HG02852 (cell line): Measurements from ENCODE around the gene DLG2.
"Not testable (repeated sequence)": the region's sequence is repeated elsewhere in the genome, so short reads cannot be mapped to it uniquely, and the experiment has no call there.

Experiments used
- ATAC-seq: cut with Tn5 transposase; IDR thresholded peaks from one replicate; pipeline ENCODE4 v1.9.1; 2021; ENCODE audit warnings: mild to moderate bottlenecking, moderate library complexity; ENCODE audit not compliant: unreplicated experiment

The DLG2 gene

DNA sequence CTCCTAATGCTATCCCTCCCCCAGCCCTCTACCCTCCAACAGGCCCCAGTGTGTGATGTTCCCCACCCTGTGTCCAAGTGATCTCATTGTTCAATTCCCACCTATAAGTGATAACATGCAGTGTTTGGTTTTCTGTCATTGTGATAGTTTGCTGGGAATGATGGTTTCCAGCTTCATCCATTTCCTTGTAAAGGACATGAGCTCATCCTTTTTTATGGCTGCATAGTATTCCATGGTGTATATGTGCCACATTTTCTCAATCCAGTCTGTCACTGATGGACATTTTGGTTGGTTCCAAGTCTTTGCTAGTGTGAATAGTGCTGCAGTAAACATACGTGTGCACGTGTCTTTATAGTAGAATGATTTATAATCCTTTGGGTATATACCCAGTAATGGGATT is 277.6 kb downstream of the DLG2 start:
- not testable (repeated sequence) for ATAC-seq

DNA sequence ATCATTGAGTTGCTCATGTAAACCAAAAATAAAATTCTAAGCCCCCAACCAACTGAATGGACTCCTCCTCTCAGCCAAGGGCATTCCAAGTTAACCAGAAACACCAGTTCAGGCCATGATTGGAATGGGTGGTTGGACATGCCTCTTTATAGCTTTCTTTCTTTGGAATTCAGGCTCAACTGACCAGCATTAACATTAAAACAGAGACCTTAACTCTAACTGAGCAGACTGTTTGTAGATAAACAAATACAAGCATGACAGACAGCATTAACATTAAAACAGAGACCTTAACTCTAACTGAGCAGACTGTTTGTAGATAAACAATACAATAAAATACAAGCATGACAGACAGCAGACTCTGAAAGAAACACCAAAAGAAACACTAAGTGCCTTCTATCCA is 278.2 kb downstream of the DLG2 start:
- ATAC-seq = no peak

GRCh38 chr11:85347291-85347690 is 279.9 kb downstream of the DLG2 start:
- ATAC-seq = no peak

DNA sequence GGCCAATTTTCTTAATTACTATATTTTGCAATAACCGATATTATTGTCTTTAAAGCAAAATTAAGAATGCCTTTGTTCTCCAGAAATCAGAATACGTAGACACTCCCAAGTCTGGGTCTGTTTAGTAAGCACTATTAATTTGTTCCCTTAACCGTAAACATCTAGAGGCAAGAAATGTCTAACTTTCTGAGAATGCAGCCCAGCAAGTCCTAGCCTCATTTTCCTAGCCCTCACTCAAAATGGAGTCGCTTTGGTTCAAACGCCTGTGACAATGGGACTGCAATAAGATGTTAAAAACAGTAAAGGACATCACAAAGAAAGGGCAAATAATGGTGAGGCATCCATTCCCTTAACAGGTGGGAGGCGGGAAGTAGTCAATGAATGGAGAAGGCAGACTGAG is 280.7 kb downstream of the DLG2 start:
- no peak for ATAC-seq

DNA sequence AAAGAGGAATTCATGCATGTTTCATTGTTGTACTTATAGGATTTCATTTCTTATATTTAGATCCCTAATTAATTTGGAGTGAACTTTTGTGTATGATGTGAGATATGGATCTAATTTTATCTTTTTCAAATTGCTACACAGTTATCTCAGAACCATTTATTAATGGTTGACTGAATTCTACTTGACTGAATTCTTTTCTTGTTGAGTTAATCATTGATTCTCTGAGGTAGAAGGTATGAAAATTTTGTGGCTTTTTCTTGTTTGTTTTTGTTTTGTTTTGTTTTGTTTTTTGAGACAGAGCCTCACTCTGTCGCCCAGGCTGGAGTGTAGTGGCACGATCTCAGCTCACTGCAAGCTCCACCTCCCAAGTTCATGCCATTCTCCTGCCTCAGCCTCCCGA is 286.3 kb downstream of the DLG2 start:
- not testable (repeated sequence) for ATAC-seq

GRCh38 chr11:85318573-85318972 is 308.6 kb downstream of the DLG2 start:
- no peak for ATAC-seq

DNA sequence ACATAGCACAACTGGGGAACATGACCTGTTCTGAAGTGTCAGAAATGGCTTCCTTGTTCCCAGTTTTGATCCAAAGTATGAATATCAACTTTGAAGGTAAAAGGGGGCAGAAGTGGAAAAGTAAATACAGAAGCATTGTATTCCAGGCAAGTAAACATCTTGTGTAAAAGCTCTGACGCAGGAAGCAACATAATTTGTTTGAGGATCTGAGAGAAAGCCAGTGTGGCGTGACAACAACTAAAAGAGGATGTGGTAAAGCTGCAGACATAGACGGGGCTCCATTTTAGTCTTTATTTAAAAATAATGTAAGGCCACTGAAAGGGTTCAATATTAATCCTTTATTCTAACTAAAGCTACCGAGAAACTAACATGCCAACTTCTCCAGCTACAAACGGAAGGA is 310.2 kb downstream of the DLG2 start:
- ATAC-seq = peak; percentile 99

DNA sequence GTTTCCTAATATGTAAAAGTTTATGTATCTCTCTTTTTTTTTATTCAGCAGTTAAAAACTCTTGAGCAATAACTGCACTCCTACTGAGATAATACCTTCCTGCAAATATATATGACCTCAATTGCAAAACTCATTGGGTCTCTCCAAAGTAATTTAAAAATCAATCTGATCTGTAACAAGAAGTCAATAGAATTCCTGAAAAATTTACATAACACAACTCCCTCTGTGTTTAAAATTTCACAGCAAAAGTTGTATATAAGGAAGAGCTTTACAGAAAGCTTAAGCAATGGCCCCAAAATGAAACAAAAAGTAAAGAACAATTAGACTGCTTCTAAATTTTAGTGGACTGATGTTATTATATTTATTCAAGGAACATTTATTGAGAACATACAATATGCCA is 313.4 kb downstream of the DLG2 start:
- no peak for ATAC-seq

DNA sequence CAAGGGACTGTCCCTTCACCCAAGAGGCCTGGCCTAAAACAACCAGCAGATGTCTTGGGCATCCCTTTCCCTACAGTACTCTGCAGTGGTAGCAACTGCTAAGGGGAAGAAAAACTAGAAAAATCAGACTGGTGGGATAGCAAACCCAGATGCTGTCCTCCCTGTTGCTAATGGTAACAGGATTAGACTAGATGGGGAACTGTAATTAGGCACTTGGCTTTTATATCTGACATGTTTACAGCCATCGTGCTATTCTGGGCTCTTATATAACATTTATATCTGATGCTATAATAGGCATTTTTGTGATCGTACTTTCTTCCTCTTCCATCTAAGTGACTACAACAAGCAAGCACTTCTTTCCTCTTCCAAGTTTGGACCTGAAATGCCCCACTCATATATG is 316.7 kb downstream of the DLG2 start:
- ATAC-seq = no peak

- ATAC-seq = no peak
These were observed 319.8 kb downstream of the DLG2 start for GRCh38 chr11:85307366-85307765.

DNA sequence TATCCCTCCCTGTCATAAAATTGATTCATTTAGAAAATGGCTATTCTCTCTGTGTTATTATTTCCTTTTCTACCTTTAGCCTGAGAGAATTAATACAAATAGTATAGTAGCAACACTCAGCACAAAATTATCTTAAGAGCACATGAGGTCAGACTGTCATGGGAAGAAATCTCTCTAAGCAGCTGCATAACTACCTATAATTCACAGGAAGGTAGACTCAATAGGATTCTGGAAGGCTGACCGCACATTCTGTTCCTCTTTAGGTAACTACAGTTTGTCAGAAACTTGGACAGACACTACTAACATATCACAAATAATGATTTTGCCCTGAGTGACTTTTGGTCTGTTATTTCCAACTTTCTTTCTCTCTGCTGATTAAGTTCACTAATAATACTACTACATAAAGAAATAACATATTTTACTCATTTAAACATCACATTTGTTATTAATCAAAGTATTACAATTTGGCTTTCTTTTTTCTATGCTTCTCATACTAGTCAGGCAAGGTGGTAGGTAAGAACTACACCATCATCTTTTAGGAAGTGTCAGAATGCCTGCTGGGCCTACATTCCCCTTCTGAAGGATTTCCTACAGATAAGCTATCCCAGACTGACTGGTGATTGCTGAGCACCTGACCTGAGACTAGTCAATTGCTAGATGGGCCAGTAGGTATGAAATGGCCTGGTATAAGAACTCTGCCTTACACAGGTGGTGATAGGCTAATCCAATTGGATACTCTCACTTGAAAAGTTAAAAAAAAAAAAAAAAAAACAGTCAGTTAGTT is 325.1 kb downstream of the DLG2 start:
- no peak for ATAC-seq

DNA sequence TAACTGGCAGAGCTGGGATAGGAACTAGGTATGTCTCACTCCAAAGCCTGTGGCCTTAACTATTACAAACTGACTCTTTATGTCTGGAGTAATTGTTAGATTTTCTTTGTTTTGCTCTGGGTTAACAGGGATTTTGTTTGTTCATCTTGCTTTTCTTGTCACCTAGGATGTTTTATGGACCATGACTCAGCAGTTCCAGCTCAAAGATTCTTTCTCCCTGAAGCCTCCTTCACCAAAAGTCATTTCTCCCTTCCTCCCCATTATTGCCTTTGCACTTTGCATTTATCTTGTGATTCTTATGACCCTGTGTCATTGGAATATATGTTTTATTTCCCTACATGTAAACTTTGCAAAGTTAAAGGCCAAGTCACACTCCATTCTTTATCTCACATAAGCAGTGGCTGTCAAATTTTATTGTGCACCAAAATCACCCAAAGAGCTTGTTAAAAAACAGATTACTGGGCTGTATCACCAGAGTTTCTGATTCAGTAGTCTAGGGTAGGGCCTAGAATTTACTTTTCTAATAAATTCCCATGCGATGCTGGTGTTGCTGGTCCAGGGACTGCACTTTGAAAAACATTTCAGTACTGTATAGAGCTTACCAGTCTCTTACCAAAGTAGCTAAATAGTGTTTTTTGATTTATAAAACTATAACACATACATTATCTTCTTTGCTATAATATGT is 327.7 kb downstream of the DLG2 start:
- no peak for ATAC-seq

DNA sequence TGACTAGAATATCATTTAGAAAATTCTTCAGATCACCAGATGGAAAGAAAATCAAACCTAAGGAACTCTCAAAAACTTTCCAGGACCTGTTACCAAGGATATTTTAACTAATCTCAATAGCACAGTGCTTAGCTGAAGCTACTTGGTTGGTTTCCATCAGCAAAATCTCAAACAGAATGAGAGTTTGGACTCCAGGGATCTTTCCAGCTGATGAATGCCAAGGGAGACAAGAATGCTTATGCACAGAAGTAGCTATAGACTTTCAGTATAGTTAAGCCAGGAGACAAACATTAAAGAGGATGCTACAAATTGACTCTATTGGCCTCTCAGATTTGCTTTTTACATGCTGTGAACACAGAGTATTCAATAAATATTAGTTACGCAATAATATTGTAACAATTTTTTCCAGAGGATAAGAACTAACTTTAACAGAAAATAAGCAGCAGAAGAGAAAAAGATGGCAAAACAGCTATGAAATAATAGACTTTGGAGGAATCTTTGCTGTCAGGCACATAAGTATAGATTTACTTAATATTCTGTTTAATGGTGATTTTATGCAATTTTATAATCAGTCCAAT is 331.4 kb downstream of the DLG2 start:
- no peak for ATAC-seq

GRCh38 chr11:85281550-85281949 is 345.6 kb downstream of the DLG2 start:
- no peak for ATAC-seq

GRCh38 chr11:85279267-85279666 is 347.9 kb downstream of the DLG2 start:
- no peak for ATAC-seq

DNA sequence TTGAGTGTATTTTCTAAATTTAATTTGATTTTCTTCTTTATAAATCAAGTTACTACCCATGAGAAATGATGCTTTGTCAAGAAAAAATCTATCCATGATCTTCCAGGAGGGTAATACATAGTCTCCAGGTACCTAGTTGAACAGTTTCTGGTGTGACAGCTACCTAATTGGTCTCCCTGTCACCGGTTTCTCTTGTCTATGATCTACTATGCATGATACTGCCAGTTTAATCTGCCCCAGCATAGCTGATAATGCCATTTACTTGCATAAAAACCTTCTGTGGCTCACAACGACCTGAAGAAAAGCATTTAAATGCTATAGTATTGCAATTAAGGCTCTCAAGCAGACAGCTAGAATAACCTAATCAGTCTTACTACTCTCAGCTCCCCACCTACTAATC is 349.5 kb downstream of the DLG2 start:
- ATAC-seq = no peak

DNA sequence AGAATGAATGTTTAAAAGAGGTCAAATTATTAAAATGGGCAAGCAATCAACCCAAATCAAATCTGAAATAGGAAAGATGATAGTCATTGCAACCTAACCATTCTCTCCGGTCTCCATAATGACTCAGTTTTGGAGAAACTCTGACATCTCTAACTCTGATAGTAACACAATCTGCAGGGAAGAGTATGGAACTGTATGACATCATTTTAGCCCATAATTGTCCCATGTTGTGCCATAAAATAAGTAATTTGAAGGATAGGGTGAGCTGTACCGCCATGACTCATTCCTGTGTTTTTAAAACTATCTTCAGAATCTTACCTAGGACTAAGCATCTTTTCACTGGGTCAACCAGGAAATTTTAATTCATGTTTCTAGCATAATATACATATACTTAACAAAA is 350.8 kb downstream of the DLG2 start:
- ATAC-seq = no peak

DNA sequence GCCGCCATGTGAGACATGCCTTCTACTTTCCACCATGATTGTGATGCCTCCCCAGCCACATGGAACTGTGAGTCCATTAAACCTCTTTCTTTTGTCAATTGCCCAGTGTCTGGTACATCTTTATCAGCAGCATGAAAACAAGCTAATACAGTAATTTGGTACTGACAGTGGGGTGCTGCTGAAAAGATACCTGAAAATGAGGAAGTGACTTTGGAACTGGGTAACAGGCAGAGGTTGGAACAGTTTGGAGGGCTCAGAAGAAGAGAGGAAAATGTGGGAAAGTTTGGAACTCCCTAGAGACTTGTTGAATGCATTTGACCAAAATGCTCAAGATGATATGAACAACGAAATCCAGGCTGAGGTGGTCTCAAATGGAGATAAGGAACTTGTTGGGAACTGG is 356.8 kb downstream of the DLG2 start:
- ATAC-seq = not testable (repeated sequence)

GRCh38 chr11:85269109-85269508 is 358.0 kb downstream of the DLG2 start:
- ATAC-seq = no peak

DNA sequence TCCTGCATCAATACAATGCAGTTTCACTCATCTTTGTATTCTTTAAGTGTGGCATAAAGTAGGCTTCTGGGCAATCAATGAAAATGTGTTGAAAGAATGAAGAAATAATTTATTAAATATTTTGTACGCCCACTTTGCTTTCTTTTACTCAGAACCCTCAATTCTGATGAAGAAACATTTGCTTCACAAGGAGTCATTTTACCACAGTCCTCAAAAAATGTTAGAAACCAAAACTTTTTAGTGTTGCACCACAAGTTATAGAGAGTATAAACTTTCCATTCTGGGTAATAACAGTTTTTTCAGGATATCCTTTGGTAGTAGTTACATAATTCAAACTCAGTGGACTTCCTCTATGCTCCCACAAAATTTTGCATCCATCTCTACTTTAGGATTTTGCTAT is 360.5 kb downstream of the DLG2 start:
- no peak for ATAC-seq

GRCh38 chr11:85263328-85263727 is 363.8 kb downstream of the DLG2 start:
- ATAC-seq = no peak

- no peak for ATAC-seq
These were observed 369.3 kb downstream of the DLG2 start for GRCh38 chr11:85257837-85258236.
